Upper lobe of right lung (tissue), 1 donor: ENCODE data around the gene SLC29A3. TPM values are rescaled to one million over a fixed set of nuclear protein-coding genes. Genes with fewer than 3 reads are reported as not detected.

Experiments
- ATAC-seq: fragments of 200-7000 bp; cut with Tn5 transposase; one replicate; pipeline ENCODE4 v1.9.1; 2020; ENCODE audit warnings: mild to moderate bottlenecking, moderate library complexity
- DNase-seq: peaks from one replicate; pipeline ENCODE4 v3.0.0-alpha.2; 2020
- H3K27ac ChIP-seq: fragments of 200-600 bp; one replicate; pipeline ENCODE4 v1.8.0; 2022
- H3K27me3 ChIP-seq: fragments of 200-600 bp; one replicate; pipeline ENCODE4 v1.8.0; 2022; ENCODE audit warnings: mild to moderate bottlenecking
- H3K36me3 ChIP-seq: fragments of 200-600 bp; one replicate; pipeline ENCODE4 v1.8.0; 2022
- H3K4me1 ChIP-seq: fragments of 200-600 bp; one replicate; pipeline ENCODE4 v1.8.0; 2022
- H3K4me3 ChIP-seq: fragments of 200-600 bp; one replicate; pipeline ENCODE4 v1.8.0; 2022; ENCODE audit warnings: mild to moderate bottlenecking
- H3K9me3 ChIP-seq: fragments of 200-600 bp; one replicate; pipeline ENCODE4 v1.8.0; 2022
- intact Hi-C: fragments of 100-400 bp; cut with DNase I; formaldehyde crosslinking; loops from one replicate; pipeline ENCODE4 v1.11.0; 2022
- total RNA-seq: library from RNA; stranded (reverse); fragmentation: NEBNext Ultra II Directional; extraction: Animal tissue kit (Norgen Biotek cat#: 25700); gene quantifications from one replicate; pipeline ENCODE4 v1.2.1, GENCODE V29; 2021
- TF ChIP-seq, protein P1 (sequence below): fragments of 200-600 bp; IDR thresholded peaks from one replicate; pipeline ENCODE4 v1.8.0; 2022; ENCODE audit warnings: antibody characterized with exemption
- donor health status: DM: no; HTN: yes; CAD: no; lungs with severe emphysema.

The SLC29A3 gene
- total RNA-seq, 1 donor from 2014 or later, result 14.8 TPM

GRCh38 chr10:71302874-71303568 is 16.0 kb upstream of the SLC29A3 start:
- TF ChIP-seq, protein P1, sequence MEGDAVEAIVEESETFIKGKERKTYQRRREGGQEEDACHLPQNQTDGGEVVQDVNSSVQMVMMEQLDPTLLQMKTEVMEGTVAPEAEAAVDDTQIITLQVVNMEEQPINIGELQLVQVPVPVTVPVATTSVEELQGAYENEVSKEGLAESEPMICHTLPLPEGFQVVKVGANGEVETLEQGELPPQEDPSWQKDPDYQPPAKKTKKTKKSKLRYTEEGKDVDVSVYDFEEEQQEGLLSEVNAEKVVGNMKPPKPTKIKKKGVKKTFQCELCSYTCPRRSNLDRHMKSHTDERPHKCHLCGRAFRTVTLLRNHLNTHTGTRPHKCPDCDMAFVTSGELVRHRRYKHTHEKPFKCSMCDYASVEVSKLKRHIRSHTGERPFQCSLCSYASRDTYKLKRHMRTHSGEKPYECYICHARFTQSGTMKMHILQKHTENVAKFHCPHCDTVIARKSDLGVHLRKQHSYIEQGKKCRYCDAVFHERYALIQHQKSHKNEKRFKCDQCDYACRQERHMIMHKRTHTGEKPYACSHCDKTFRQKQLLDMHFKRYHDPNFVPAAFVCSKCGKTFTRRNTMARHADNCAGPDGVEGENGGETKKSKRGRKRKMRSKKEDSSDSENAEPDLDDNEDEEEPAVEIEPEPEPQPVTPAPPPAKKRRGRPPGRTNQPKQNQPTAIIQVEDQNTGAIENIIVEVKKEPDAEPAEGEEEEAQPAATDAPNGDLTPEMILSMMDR, result peak; percentile 55
- DNase-seq, result no peak
- ATAC-seq, result peak; percentile 51
- no peaks in the 10 kb centered on the region for H3K27me3 ChIP-seq
- intact Hi-C loops, result no loop called here
- no peak overlapping the region for H3K27ac ChIP-seq
- H3K4me3 ChIP-seq, result no peak overlapping the region
- no peaks in the 10 kb centered on the region for H3K9me3 ChIP-seq
- no peaks in the 10 kb centered on the region for H3K4me1 ChIP-seq
- H3K36me3 ChIP-seq, result peaks cover 4% of the 10 kb centered on the region

DNA sequence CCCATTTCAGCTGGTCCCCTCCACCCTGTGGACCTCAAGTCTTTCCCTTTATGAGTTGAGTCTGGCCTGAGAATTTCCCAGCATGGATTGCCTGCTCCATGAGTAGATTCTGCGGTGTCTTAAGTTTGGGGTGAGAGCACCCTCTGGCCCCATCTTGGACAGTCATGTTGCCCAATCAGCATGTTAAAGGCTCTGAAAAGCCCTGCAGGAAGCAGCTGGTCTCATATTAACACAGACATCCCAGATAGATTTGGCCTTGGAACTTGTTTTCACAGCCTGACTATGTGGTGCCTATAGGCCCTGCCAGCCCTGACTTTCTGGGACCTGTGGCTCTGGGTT is 15.5 kb upstream of the SLC29A3 start:
- Histone ChIP-seq H3K4me1 (no peaks in the 10 kb centered on the region), H3K36me3 (no peaks in the 10 kb centered on the region), H3K9me3 (no peaks in the 10 kb centered on the region), H3K27me3 (no peaks in the 10 kb centered on the region), H3K27ac (no peak overlapping the region), H3K4me3 (no peak overlapping the region)
- TF ChIP-seq, protein P1, result no peak
- ATAC-seq, result no peak
- no peak for DNase-seq
- intact Hi-C loops, result no loop called here

DNA sequence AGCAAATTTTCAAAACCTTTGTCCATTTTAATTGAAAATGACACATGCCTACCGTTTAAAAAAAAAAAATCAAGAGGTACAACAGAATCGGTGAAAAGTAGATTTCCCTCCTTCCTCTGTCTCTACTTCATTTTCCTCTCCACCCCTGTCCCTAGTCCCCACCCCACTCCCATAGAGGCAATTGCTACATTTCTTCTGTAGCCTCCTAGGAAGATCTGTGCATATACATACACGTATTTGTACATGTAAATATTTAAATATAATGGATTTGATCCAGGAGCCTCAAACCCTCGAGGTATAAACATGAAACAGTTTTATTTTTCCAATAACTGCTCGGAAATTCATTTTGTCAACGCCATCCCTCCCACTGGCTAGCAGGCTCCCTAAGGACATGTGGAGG is 14.1 kb upstream of the SLC29A3 start:
- no peaks in the 10 kb centered on the region for H3K36me3 ChIP-seq
- TF ChIP-seq, protein P1, result no peak
- H3K9me3 ChIP-seq, result no peaks in the 10 kb centered on the region
- DNase-seq (no peak), ATAC-seq (no peak)
- H3K4me1 ChIP-seq, result no peaks in the 10 kb centered on the region
- H3K27me3 ChIP-seq, result no peaks in the 10 kb centered on the region
- intact Hi-C loops, result no loop called here
- no peak overlapping the region for H3K4me3 ChIP-seq
- H3K27ac ChIP-seq, result no peak overlapping the region

- ATAC-seq (no peak), DNase-seq (no peak)
- H3K4me3 ChIP-seq, result no peak overlapping the region
- TF ChIP-seq, protein P1, result no peak
- no peaks in the 10 kb centered on the region for H3K36me3 ChIP-seq
- H3K27me3 ChIP-seq, result no peaks in the 10 kb centered on the region
- intact Hi-C loops, result no loop called here
- H3K27ac ChIP-seq, result no peak overlapping the region
- H3K9me3 ChIP-seq, result no peaks in the 10 kb centered on the region
- no peaks in the 10 kb centered on the region for H3K4me1 ChIP-seq
Measured at GRCh38 chr10:71306979-71307378, 12.1 kb upstream of the SLC29A3 start.

DNA sequence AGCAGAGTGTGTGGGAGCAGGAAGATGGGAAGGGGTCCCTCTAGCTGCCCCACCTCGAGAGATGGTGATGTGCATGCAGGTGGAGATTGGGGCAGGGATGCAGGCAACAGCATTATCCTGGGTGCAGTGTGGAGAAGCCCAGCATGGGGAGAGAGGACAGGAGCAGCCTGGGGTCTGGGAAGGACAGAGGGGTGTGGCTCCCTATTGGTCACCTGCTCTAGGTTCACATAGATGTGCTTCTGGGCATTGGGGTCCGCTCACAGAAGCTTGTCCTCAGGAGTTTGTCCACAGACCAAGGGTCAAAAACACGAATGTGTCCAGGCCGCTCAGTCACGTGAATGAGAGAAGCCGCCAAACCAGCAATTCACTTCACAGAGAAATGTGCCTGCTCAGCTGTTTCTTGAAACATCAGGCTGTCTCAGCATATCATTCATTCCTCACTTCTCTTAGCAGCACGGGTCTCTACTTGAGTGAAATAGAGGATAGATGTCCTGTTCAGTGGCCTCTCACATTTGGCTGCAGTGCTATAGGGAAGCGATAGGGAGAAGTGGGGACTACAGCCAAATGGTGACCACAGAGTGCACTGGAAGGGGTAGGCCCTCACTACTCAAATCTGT is 11.5 kb upstream of the SLC29A3 start:
- H3K27me3 ChIP-seq, result no peaks in the 10 kb centered on the region
- no peaks in the 10 kb centered on the region for H3K36me3 ChIP-seq
- no peak for DNase-seq
- ATAC-seq, result peak; percentile 19
- no peaks in the 10 kb centered on the region for H3K9me3 ChIP-seq
- H3K4me1 ChIP-seq, result no peaks in the 10 kb centered on the region
- no peak overlapping the region for H3K4me3 ChIP-seq
- H3K27ac ChIP-seq, result no peak overlapping the region
- TF ChIP-seq, protein P1, result no peak
- intact Hi-C loops, result no loop called here
